ENCODE measurements around the gene P4HA2. TPM values are rescaled to one million over a fixed set of nuclear protein-coding genes. Genes with fewer than 3 reads are reported as not detected.

Gene P4HA2
- total RNA-seq, 4 donors from 2014 or later: 28.8 to 44.7 (median 30.8) TPM

- Histone ChIP-seq H3K4me1 (no peaks in the 10 kb centered on the region), H3K4me3 (no peak overlapping the region), H3K27me3 (no peaks in the 10 kb centered on the region), H3K9me3 (peaks cover 0 to 30% (median 14%) of the 10 kb centered on the region in 4 donors), H3K36me3 (no peaks in the 10 kb centered on the region), H3K27ac (replicated peaks in 1 of 4) (no peak overlapping the region)
- DNase-seq (ENCODE audit: extremely low spot score): no peak
- TF ChIP-seq EP300 (IDR thresholded peaks at IDR 0.05) (no peak), POLR2A (IDR thresholded peaks at IDR 0.05; ENCODE audit: low read depth) (no peak), POLR2AphosphoS5 (IDR thresholded peaks at IDR 0.05) (no peak)
- TF ChIP-seq, protein P1, sequence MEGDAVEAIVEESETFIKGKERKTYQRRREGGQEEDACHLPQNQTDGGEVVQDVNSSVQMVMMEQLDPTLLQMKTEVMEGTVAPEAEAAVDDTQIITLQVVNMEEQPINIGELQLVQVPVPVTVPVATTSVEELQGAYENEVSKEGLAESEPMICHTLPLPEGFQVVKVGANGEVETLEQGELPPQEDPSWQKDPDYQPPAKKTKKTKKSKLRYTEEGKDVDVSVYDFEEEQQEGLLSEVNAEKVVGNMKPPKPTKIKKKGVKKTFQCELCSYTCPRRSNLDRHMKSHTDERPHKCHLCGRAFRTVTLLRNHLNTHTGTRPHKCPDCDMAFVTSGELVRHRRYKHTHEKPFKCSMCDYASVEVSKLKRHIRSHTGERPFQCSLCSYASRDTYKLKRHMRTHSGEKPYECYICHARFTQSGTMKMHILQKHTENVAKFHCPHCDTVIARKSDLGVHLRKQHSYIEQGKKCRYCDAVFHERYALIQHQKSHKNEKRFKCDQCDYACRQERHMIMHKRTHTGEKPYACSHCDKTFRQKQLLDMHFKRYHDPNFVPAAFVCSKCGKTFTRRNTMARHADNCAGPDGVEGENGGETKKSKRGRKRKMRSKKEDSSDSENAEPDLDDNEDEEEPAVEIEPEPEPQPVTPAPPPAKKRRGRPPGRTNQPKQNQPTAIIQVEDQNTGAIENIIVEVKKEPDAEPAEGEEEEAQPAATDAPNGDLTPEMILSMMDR (IDR thresholded peaks at IDR 0.05): no peak
- intact Hi-C loops (cut with DNase I): no loop called here
Observed at GRCh38 chr5:132142459-132142858, 85.2 kb downstream of the P4HA2 start.

Small RNAs within 50 kb of the gene (small RNA-seq; reads per million reads assigned to genes)
- 0 reads per million in 3 donors for gene AC063976.4

Other genes starting within 250 kb of the P4HA2 start
- gene ACSL6, start 216.2 kb downstream of the P4HA2 start, total RNA-seq: 1 to 10 TPM; 1.6 to 2.6 (median 1.9) TPM
- not detected for gene IL3, start 167.2 kb downstream of the P4HA2 start, total RNA-seq
- gene CSF2, start 154.1 kb downstream of the P4HA2 start, total RNA-seq: not detected
- gene PDLIM4, start 29.8 kb upstream of the P4HA2 start, total RNA-seq: 100 to 1,000 TPM in 3 of 4 donors, 10 to 100 TPM in 1; 59.4 to 199 (median 134) TPM
- 1 to 10 TPM in 2 of 4 donors, under 1 TPM in 2; 0.42 to 1.7 (median 1.0) TPM for gene SLC22A4, start 66.5 kb upstream of the P4HA2 start, total RNA-seq
- gene SLC22A5, start 141.9 kb upstream of the P4HA2 start, total RNA-seq: 1 to 10 TPM; 6.2 to 8.8 (median 7.5) TPM